NCI-H187 (cell line): ENCODE results near the gene CX3CR1.
"Not testable (repeated sequence)": the region's sequence is repeated elsewhere in the genome, so short reads cannot be mapped to it uniquely, and the experiment has no call there.

ENCODE experiments used
- DNase-seq, 2 experiments: peaks; one replicate each; lab custom pipeline; 2025; lab: John Stamatoyannopoulos, UW

Gene CX3CR1, protein sequence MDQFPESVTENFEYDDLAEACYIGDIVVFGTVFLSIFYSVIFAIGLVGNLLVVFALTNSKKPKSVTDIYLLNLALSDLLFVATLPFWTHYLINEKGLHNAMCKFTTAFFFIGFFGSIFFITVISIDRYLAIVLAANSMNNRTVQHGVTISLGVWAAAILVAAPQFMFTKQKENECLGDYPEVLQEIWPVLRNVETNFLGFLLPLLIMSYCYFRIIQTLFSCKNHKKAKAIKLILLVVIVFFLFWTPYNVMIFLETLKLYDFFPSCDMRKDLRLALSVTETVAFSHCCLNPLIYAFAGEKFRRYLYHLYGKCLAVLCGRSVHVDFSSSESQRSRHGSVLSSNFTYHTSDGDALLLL

DNA sequence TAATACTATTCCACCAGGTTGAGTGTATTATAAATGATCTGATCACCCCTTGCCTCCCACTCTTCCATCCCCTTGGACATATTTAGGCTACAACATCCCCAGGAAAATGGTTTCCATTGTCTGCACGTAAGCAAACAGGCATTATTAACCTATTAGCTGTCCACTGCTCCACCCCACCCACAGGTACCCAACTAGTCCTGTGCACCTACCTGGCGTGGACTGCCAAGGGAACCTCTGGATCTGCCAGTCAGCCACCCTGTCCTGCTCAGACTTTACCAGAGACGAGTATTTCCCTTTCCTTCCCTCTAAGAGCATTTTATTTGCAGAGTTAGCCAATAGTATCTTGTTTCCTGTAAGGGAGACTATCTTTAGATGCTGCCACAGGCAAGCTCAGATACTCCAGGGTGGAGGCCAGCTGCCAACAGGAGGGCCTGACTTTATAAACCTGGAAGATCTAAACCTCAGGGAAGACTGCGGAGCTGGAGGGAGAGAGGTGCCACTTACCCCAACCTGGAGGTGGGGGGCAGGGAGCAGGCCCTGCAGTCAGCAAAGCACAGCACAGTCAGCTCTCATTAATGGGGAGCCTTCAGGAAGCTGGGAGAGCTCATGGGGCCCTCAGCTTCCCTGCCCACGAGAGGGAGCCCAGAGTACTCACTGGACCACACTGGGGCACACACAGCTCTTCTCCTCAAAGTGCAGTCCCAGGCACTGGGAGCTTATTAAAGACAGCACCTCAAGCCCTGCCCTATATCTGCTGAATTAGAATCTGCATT lies at the start of gene CX3CR1:
Gene CX3CR1 (minus strand): TSS at position 292 of the 773 bp plus-strand sequence. CDS start 13,527 bp downstream, outside the sequence.
- DNase-seq, result no peak

DNA sequence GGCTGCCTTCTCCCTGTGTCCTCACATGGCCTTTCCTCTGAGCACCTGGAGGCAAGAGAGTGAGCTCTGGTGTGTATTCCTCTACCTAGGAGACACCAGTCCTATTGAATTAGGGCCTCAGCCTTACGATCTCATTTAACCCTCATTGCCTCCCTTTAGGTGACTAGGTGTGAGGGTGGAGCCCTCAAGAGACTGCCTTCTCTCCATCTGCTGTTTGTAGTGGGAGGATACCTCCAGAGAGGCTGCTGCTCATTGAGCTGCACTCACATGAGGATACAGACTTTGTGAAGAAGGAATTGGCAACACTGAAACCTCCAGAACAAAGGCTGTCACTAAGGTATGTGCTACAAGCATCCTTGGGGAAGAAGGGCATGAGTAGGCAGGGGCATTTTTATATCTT lies 49.7 kb upstream of the CX3CR1 start, which contains the start of gene CCR8:
Gene CCR8 (plus strand): TSS at position 217 of the 400 bp plus-strand sequence. CDS start 2,623 bp downstream, outside the sequence.
- DNase-seq, result no peak

DNA sequence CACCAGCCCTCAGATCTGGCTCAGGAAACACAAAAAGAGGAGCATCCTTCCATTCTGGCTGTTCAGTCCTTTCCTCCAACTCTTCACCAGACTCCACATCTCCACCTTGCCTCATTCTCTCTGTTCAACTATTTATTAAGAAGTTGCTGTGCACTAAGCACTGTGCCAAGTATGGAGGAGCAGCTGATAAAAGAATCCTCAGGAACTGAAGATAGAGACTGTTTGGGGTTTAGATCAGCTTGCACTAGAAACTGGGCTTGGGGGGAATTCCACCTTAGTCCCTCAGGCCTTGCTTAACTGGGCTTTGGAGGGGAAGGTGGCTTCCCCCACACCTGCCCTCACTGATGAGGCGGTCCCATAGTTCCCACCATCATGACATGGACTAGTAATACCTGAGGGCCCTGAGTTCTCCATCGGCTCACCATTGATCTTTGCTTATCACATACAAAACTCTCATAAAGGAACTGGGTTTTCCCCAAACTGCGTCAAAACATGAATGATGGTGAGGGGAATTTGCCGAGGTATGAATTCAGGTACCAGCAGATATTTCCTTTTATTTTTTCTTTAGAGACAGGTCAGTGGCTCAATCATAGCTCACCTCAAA lies 48.0 kb upstream of the CX3CR1 start:
- no peak for DNase-seq

DNA sequence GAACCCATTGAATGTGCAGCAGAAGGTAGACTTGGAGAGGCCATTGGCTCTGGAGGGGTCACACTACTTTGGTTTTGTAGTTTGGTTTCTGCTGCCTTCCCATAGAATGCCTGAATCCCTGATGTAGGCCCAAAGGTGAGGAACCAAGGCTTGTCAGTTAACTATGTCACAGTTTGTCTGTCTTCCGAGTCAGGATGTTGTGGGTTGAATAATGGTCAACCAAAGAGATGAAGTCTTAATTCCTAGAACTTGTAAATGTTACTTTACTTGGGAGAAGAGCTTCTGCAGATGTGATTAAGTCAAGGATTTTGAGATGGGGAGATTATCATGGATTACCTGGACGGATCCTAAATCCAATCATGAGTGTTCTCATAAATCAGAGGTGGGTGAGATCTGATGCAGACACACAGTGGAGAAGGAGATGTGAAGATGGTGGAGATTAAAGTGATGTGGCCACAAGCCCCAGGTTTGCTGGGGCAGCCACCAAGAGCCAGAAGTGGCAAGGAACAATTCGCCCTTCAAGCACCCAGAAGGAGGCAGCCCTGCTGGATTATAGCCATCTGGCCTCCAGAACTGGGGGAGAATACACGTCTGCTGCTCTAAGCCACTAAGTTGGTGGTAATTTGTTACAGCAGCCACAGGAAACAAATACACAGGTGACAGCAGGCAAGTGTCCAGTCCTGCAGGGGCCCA lies 47.4 kb upstream of the CX3CR1 start:
- no peak for DNase-seq

DNA sequence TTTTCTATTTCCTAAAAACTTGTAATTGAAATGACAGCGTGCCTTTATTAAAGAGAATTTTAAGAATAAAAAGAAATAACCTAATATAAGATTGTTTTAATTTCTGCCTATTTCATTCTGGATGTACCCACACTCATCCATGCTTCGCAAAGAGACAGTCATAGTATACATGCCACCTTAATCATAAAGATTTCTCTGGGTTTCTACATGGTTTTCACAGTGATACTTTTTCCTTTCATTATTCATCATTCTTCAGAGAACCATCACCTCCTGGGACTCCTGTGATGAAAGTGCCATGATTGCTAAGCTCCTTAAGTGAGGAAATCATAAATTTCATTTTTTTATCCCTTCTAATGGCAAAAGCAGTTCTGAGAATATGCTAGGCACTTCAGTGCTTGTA lies 45.4 kb upstream of the CX3CR1 start:
- no peak for DNase-seq

DNA sequence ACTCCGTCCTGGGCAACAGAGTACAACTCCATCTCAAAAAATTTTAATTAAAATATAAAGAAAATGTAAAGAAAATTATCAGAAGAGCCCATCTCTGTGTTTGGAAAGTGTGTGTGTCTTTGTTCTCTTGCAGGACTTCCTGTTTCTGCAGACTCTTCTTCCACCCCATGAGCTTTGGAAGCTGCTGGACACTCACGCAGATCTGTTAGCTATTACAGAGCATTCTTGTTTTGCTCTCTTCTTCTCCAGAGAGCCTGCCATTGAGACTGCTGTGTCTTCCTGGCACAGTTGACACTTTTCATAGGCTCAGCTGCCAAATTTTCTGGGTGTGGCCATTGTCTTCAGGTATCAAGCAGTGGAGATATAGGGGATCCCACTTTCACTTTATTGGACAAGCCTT lies 43.7 kb upstream of the CX3CR1 start:
- no peak for DNase-seq

DNA sequence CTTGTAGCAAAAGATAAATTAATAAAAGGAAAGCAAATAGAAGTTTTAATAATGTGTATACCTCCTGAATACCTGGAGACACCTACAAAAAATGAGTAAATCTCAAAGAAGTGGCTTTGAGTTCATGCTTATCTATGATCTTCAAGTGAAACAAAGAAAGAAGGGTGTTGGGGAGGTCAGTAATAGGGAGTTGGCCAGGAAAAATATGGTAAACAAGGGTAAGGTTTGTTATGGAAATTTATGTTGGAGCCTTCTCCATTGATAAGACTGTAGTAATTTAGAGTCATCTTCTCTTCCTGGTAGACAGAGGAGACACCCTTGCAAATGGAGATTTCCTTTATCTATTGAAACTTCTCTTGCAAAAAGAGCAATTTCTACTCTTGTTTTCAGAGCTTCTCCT lies 43.1 kb upstream of the CX3CR1 start:
- DNase-seq, result no peak

DNA sequence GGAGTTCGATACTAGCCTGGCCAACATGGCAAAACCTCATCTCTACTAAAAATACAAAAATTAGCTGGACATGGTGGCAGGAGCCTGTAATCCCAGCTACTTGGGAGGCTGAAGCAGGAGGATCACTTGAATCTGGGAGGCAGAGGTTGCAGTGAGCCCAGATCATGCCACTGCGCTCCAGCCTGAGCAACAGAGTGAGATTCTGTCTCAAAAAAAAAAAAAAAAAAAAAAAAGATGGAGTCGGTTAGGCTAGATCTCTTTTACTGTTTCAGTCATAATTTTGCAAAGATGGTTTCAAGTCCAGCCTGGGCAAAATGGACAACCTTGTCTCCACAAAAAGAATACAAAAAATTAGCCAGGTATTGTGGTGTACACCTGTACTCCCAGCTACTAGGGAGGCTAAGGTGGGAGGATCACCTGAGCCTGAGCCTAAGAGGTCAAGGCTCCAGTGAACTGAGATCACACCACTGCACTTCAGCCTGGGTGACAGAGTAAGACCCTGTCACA lies 42.4 kb upstream of the CX3CR1 start:
- DNase-seq, result not testable (repeated sequence)

DNA sequence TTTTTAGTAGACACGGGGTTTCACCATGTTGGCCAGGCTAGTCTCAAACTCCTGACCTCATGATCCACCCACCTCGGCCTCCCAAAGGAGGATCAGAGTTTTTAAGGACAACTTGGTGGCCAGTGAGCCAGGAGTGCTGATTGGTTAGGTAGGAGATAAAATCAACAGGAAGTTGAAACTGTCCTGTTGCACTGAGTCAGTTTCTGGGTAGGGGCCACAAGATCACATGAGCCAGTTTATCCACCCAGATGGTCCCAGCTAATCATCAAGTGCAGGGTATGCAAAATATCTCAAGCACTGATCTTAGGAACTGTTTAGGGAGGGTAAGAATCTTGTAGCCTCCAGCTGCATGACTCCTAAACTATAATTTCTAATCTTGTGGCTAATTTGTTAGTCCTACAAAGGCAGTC lies 41.7 kb upstream of the CX3CR1 start:
- not testable (repeated sequence) for DNase-seq

DNA sequence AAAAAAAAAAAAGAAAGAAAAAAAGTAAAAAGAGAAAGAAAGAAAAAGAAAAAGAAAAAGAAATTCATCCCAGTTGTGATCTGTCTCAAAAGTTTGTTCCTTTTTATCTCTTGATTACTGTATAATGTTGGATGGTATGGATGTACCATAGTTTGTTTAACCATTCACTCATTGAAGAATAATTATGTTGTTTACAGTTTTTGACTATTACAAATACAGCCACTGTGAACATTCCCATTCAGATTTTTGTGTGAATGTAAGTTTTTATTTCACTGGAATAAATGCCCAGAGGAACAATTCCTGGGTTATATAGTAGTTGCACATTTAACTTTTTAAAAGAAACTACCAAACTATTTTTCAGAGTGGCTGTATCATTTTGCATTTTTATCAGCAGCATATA lies 39.4 kb upstream of the CX3CR1 start:
- DNase-seq, result no peak

DNA sequence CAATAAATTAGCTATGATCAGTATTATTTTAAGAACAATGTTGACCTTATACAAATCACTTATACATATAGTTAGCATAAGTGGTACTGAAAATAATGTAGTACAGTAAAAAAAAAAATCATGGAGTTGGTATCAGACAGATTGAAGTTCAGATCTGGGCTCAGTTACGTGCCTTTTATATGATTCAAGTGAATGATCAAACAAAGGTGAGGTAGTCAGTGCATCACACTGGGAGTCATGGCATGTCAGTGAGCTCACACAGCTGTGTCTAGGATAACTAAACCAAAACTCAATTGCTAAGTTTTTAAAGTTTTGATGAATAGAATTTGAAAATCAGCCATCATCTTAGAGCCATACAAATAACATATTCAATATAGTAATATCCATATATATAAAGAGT lies 38.5 kb upstream of the CX3CR1 start:
- no peak for DNase-seq

DNA sequence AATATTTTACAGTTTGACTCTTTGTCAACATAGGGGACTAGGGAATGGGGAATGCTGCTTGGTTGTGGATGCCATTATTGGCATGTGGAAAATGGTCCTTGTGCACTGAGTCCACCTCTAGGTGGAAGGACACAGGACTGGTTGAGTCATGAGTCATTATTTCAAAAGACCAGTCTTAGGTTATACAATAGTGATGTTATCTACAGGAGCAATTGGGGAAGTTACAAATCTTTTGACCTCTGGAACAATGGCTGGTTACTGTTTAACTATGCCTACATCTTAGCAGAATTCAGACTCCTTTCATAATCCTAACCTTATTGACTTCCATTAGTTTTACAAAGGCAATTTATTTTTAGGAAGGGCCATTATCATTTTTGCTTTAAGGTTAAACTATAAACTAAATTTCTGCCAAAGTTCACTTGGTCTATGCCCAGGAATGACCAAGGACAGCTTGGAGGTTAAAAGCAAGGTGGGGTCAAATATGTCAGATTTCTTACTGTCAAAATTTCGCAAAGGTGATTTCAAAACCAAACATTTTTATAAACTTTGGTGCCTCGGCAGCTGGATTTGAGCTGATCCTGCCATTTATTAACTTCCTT lies 37.8 kb upstream of the CX3CR1 start:
- DNase-seq, result no peak

DNA sequence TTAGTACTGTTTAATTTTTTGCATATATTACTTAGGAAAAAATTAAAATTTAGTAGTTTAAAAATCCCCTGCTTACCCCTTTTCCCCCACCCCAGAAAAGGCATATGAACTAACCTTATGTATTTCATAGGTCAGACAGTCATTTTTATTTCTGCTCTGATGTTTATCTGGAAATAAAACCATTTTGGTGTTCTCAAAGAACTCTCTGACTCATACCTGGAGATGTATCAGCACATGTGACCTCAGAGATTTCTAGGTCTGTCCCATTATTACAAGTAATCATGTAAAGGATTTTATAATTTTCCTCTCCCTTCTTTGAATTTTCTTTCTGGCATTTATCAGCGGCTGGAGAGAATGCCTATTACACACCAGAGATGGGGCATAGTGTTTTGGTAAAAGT lies 35.6 kb upstream of the CX3CR1 start:
- DNase-seq, result no peak

DNA sequence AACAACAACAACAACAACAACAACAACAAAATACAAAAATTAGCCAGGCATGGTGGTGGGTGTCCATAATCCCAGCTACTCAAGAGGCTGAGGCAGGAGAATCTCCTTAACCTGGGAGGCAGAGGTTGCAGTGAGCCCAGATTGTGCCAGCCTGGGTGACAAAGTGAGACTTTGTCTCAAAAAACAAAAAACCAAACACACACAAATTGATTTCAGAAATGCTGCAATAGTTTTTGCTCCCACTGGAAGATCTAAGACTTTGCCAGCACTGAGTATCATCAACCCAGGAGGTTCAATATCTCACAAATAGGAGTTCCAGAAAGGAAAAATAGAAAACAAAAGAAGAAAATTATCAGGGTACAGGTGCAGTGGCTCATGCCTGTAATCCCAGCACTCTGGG lies 33.5 kb upstream of the CX3CR1 start:
- DNase-seq, result no peak

DNA sequence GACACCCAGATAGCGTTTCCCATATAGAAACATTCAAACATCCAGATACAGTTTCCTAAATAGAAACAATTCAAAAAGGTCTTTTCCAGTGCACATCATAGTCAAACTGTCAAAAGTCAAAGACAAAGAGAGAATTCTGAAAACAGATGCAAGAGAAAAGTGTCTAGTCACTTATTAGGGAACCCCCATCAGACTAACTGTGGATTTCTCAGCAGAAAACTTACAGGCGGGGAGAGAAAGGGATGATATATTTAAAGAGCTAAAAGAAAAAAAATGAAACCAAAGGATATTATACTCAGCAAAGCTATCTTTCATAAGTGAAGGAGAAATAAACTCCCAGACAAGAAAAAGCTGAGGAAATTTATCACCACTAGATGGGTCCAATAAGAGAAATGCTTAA lies 22.3 kb upstream of the CX3CR1 start:
- DNase-seq, result no peak

DNA sequence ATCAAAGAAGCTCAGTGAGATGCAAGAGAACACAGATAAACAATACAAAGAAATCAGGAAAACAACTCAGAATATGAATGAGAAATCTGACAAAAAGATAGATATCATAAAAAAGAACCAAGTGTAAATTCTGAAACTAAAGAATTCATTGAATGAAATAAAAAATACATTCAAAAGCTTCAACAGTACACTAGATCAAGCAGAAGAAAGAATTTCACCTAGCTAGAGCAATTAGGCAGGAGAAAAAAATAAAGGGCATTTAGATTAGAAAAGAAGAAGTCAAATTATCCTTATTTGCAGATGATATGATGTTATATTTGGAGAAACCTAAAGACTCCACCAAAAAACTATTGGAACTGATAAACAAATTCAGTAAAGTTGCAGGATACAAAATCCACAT lies 19.4 kb upstream of the CX3CR1 start:
- DNase-seq, result no peak

DNA sequence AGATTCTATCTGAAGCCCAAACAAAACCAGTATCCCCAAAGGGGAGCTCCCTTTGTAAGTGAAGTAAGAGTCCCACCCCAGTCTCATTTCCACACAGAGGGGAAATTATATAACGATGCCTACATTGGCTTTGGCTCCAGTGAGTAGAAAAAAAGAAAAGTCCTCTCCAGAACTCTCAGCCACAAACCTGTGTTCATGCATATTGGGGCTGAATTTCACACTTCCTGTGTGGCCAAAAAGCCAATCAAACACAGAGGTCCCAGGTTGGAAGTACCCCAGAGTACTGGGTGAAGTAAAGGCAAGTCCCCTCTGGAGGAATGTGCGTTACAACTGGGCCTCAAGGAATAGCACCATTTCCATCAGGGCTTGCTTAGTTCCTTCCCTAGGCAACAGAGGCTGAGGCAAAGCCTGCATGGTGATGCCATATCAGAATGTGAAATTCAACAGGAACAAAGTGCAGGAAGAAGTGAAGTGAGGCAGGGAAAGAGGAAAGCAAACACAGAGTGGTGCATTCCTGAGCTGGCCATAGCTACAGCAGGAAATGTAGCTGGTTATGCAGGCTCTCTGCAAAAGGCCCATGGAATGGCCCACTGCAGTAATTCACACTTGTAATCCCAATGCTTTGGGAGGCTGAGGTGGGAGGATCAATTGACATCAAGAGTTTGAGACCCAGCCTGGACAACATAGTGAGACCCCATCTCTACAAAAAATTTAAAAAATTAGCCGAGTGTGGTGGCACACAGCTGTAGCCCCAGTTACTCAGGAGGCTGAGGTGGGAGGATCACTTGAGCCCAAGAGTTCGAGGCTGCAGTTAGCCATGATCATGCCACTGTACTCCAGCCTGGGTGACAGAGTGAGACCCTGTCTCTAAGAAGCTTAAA lies 16.6 kb upstream of the CX3CR1 start:
- no peak for DNase-seq

DNA sequence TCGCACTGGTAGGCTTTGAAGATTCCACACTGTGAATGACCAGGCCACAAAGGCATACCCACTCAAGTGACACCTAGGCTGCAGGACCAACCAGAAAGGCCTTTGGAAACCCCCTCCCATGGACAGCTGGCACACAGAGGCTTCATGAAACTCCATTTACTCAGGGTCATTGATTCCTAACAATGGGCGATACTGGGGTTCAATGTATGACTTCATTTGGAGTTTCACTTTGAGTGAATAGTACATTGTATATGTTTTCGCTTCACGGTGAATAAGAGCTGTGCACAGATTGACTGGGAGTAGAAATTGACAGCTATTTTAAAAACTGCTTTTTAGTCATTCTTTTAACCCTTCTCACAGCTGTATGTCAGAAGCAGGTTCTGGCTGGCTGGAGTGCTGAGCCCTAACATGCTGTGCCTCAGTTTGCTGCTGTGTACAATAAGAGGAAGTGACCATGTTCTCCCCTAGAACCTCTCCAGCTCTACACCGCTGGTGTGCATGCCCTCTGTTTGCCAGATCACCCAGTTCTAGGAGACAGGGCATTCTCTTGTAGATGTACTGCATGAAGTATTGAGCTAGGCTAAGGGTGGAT lies 15.4 kb upstream of the CX3CR1 start:
- no peak for DNase-seq

DNA sequence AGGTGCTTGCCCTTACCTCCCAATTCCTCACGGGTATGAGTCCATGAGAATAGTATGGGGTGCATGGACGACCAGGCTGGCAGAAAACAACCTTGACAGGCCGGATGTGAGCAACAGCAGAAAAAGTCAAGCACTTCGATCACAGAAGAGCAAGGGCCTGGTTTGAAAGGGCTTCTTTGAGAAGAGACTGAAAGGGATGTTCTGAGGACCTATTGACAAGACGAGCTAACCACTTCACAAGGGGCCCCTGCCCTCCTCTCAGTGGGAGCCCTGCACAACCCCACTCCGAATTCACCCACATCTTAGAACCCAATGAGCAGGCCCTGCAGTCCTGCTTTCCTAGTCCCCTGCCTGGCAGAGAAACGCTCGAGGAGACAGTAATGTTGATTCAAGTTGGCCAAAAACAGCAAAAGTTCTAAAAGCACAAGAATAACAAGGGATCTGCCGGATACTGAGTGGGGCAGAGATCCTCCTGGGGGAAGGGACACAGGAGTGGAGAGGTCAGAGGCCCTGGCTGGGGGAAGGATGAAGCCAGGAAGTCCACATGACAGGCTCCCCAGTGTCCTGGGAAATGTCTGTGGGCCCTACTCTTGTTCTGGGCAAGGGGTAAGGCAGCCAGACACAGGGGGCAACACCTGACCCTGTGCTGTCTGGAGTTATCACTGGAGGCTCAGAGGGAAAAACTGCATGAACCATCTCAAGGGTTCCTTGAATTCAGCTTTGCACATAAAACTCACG lies 14.8 kb upstream of the CX3CR1 start:
- no peak for DNase-seq

DNA sequence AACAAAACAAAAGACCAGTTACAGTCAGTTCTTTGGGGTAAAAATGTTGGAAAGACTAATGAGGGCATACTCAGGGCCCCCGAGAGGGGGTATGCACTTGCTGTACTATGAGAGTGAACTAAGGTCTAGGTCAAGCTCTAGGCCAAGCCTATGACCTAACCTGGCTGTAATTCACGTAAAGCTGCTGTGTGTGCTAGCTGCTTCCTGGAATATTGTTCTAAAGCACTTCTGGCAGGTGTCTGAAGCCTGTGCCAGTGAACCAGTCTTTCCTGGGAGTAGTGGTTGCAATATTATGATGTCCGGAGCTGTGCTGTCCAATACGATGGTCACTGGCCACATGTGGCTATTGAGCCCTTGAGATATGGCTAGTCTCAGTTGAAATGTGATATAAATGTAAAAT lies 13.1 kb upstream of the CX3CR1 start:
- DNase-seq, result no peak
